Skeletal muscle tissue (tissue), 4 donors: ENCODE data around the gene MNX1. TPM values are rescaled to one million over a fixed set of nuclear protein-coding genes. Genes with fewer than 3 reads are reported as not detected.

Experiments
- H3K27ac ChIP-seq: one replicate; pipeline ENCODE4 v1.7.0; 2013; ENCODE audit warnings: mild to moderate bottlenecking, low read depth, low read length, inconsistent platforms
- H3K27me3 ChIP-seq, 3 donors: one replicate each; pipeline ENCODE4 v1.7.0; 2013; ENCODE audit warnings: low read length in 3 of 3; ENCODE audit not compliant: control insufficient read depth in 3 of 3, insufficient read depth in 3 of 3
- H3K36me3 ChIP-seq, 3 donors: one replicate each; pipeline ENCODE4 v1.7.0; 2013; ENCODE audit warnings: low read length in 3 of 3; ENCODE audit not compliant: control insufficient read depth in 3 of 3, insufficient read depth in 3 of 3
- H3K4me1 ChIP-seq, 3 donors: one replicate each; pipeline ENCODE4 v1.7.0; 2013; ENCODE audit warnings: low read length in 3 of 3, mild to moderate bottlenecking in 3 of 3; ENCODE audit not compliant: control insufficient read depth in 3 of 3, insufficient read depth in 3 of 3
- H3K4me3 ChIP-seq, 3 donors: one replicate each; pipeline ENCODE4 v1.7.0; 2013; ENCODE audit warnings: low read length in 3 of 3
- H3K9ac ChIP-seq, 3 donors: one replicate each; pipeline ENCODE4 v1.7.0; 2013; ENCODE audit warnings: low read length in 3 of 3, mild to moderate bottlenecking in 3 of 3, moderate library complexity in 2 of 3, low read depth in 1 of 3
- H3K9me3 ChIP-seq, 3 donors: one replicate each; pipeline ENCODE4 v1.7.0; 2013; ENCODE audit warnings: low read length in 3 of 3; ENCODE audit not compliant: control insufficient read depth in 3 of 3
- total RNA-seq: library from RNA; depleted of rRNA; stranded (reverse); fragments of >200 nt; gene quantifications from one replicate; pipeline ENCODE4 v1.2.3, GENCODE V29; 2014
- donor health status: Osteomylitis.

Gene MNX1
- total RNA-seq, 1 donor from 2014 or later, result not detected

DNA sequence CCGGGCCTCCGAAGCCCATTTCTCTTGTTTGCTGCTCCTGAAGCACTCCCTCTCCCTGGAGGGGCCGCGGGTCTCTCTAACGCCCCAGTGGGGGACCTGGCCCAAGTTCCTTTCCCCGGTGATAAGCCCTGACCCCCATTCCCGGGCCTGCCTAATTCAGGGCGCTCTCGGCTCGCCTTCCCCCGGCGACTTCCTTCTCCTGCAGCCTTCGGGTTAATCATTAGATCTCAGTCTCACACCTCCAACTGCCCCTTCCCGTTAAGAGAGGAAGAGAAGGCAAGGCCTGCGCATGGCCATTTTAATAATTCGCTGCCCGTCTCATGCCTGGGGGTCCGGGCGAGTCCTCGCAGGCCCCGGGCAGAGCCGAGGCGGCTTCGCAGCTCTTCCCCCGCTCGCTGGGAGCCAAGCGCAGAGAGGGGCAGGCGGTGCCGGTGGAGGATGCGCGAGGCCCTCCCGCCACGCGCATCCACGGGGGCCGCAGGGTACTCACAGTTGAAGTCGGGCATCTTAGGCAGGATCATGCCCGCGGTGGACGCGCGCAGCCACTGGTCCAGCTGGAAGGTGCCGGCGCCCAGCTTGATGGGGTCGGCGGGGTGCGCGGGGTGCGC is 1.2 kb downstream of the MNX1 start:
- Histone ChIP-seq H3K4me1 (peaks cover 8 to 21% (median 20%) of the 10 kb centered on the region in 3 donors), H3K27ac (no peak overlapping the region), H3K36me3 (no peaks in the 10 kb centered on the region), H3K9me3 (no peaks in the 10 kb centered on the region), H3K4me3 (peak overlapping the region in 1 of 3 donors; percentile 36), H3K27me3 (peaks cover 79 to 91% (median 90%) of the 10 kb centered on the region in 3 donors), H3K9ac (no peak overlapping the region)

DNA sequence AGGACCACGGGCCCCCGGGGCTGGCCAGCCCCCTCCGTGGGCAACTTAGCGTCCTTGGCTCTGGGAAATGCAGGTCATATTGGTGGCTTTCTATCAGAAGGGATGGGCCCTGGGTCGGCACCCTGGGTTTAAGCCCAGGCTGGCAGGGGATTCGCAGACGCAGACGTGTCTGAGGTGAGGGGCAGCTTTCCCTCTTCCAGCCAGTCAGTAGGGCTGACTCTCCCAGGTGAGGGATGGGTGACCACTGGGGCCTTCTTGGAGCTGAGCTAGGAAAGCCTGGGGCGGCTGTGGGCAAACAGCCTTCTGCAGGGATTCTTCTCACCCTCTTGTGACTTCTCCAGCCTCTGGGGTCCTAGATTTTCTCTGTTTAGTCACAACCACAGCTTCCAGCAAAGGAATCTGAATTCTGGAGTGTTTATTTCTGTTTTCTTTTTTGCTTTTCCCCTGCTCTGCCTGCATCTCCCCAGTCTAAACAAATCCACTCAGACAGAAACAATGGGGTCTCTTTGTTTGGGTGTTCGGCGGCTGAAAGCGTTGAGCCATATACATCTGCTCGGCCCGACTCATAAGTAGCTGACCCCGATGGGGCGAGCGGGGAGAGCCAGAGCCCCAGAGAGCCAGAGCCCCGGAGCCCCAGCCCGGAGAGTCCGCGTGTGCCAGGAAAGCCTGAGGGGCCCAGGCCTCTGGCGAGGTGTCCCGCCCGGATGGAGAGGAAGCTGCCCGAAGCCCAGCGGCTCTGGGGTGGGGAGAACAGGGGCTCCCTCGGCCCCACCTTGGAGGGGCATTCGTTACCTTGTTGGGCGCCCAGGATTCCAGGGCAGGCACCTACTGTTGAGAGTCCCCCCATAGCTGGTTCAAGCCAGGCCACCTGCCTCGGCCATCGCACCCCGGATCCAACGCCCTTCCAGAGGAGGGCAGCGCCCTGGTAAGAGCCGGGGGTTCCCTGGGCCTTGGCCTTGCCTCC is 2.0 kb downstream of the MNX1 start:
- no peak overlapping the region for H3K9ac ChIP-seq

DNA sequence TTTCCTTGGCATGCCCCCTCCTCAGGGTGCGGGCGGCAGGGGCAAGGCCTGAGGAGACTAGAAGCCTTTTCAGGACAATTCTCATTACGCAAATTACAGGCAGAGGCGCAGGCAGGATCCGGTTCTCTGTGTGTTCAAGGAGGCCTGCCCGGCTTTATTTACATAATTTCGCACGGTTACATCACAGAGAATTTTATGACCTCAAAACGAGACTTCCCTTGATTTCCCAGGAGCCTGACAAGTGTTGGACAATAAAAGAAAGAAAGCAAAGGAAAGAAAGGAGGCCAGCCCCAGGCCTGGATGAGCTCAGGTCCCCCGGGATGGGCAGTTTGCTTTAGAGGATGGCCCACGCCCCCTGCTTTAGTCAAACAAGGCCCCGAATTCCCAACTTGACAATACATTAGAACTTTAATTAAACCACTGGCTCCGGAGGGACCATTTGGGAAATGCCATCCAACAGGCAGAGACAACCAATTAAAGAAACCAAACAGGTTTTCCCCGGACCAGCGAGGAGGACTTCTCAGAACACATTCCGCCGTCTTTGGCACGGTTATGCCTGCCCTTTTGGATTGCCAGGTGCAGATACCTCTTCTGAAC is 2.9 kb downstream of the MNX1 start:
- peaks cover 79 to 92% (median 90%) of the 10 kb centered on the region in 3 donors for H3K27me3 ChIP-seq

More for the DNA sequence above, 2.0 kb downstream of the MNX1 start:
- Histone ChIP-seq H3K4me1 (peaks cover 13 to 27% (median 25%) of the 10 kb centered on the region in 3 donors), H3K36me3 (no peaks in the 10 kb centered on the region), H3K4me3 (no peak overlapping the region), H3K27me3 (peaks cover 78 to 92% (median 90%) of the 10 kb centered on the region in 3 donors), H3K9me3 (no peaks in the 10 kb centered on the region), H3K27ac (no peak overlapping the region)

DNA sequence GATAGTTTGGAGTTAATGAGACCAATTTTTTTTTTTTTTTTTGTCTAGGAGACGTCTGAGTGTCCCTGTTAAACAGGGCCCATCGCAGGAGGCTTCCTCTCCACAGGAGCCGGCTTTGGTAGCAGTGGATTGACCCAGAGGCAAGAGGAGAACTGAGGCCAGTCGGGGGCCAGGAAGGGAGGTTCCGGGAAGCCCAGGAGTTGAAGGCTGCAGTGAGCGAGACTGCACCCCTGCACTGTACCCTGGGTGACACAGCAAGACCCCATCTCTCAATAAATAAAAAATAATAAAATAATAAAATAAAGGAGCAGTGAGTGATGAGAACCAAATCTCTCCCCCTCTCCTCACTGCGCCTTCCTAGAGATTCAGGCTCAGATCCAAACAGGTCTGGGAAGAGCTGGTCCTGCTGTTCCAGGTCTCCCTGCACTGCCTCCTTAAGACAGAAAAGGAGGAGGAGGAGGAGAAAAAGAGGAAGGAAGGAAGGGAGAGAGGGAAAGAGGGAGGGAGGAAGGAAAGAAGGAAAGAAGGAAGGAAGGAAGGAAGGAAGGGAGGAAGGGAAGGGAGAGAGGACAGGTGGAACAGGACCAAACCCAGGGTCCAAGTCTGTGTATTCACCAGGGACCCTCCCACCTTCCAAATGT is 3.5 kb downstream of the MNX1 start:
- Histone ChIP-seq H3K9ac (no peak overlapping the region), H3K4me1 (peaks cover 17 to 34% (median 34%) of the 10 kb centered on the region in 3 donors), H3K4me3 (no peak overlapping the region), H3K27ac (no peak overlapping the region), H3K27me3 (peaks cover 81 to 93% (median 91%) of the 10 kb centered on the region in 3 donors), H3K9me3 (no peaks in the 10 kb centered on the region), H3K36me3 (no peaks in the 10 kb centered on the region)

More for the DNA sequence above, 2.9 kb downstream of the MNX1 start:
- Histone ChIP-seq H3K4me3 (no peak overlapping the region), H3K27ac (no peak overlapping the region), H3K36me3 (no peaks in the 10 kb centered on the region), H3K9ac (no peak overlapping the region), H3K9me3 (no peaks in the 10 kb centered on the region), H3K4me1 (peaks cover 16 to 28% (median 28%) of the 10 kb centered on the region in 3 donors)

DNA sequence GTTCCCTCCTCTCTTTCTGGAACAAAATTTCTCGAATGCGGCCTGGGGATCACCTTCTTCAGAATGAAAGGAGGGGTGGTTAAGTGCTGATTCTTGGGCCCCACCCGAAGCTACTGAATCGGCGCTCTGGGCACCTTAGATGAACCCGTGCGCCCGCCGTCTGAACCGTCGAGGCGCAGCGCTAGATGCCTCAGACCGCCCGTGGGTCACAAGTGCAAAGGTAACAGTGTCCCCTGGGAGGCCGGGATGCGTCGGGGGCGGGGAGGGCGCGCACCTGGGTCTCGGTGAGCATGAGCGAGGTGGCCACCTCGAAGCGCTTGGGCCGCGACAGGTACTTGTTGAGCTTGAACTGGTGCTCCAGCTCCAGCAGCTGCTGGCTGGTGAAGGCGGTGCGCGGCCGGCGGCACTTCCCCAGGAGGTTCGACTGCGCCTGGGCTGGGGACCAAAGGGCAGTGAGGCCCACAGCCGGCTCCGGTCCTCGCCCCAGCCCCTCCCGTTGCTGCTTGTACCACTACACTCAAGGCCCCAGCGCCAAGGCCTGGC is 4.2 kb downstream of the MNX1 start:
- H3K27me3 ChIP-seq, result peaks cover 81 to 93% (median 91%) of the 10 kb centered on the region in 3 donors

DNA sequence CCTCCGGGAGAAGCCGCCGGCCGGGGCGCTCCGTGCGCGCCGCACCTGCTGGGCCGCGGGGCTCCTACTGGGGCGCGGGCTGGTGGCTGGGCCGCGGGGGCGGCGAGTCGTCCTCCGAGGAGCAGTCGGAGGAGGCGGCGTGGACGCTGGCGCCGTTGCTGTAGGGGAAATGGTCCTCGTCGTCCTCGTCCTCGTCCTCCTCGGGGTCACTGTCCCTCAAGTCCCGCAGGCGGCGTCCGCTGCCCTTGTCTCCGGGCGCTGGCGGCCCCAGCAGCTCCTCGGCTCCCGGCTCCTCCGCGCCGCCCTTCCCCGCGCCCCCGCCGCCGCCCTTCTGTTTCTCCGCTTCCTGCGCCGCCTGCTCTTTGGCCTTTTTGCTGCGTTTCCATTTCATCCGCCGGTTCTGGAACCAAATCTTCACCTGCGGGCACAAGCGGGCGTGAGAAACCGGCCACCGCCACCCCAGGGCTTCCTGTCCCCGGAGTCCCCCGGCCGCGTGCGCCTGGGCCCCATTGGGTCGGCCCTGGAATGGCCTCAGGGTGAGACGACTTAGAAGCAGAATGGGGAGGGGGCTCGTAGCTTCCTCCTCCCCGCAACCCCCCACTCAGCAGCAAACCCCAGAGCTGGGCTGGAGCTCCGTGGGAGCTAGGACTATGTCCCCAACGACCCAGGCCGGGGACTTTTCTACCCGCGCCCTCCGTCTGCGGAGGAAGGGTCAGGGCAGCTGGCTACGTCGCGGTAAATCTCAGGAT is 4.8 kb downstream of the MNX1 start:
- peaks cover 18 to 31% (median 28%) of the 10 kb centered on the region in 3 donors for H3K4me1 ChIP-seq
- H3K36me3 ChIP-seq, result no peaks in the 10 kb centered on the region
- H3K9ac ChIP-seq, result no peak overlapping the region
- no peaks in the 10 kb centered on the region for H3K9me3 ChIP-seq
- H3K27ac ChIP-seq, result no peak overlapping the region
- H3K27me3 ChIP-seq, result peaks cover 83 to 94% (median 93%) of the 10 kb centered on the region in 3 donors
- H3K4me3 ChIP-seq, result peak overlapping the region in 1 of 3 donors; percentile 29

More for the DNA sequence above, 4.2 kb downstream of the MNX1 start:
- Histone ChIP-seq H3K27ac (no peak overlapping the region), H3K4me3 (no peak overlapping the region), H3K9me3 (no peaks in the 10 kb centered on the region), H3K9ac (no peak overlapping the region), H3K36me3 (no peaks in the 10 kb centered on the region), H3K4me1 (peaks cover 17 to 33% (median 32%) of the 10 kb centered on the region in 3 donors)

DNA sequence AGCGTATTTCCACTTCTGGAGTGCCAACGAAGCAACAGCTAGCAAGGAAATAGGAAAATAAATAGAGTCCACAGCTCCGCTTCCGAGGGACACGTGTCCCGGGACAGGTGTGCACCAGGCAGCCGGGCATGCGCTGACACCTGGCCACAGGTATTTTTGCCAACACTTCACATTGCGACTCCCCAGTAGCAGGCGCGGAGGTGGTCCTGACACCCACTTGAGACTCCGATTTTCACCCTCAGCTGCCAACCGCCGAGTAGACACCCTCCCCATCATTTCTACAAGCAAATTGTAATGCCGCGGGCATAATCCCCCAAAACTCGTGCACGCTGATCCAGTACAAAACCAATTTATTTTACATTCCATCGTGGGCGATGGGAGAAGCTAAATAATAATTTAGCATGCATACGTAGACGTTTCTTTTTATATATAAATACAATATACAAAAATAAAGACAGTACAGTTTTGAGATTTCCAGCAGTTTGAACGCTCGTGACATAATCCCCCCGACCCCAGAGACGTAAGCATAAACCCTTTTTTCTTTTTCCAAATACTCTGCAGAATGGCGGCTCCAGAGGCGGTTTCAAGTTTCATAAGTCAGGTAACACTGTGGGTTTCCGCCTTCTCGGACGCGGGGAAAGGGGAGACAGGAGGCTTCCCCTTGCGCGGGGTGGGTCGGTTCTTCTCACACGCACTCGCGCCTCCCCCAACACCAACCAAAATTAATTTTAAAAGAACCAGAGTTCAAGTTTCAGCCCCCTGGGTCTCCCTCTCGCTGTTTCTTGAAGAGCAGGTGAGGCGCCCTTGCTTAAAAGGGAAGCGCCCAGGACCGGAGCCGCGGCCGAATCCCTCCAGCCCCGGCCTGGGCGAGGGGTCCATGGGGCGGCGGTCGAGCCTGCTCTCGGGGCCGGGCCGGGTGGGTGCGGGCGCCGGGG is 5.7 kb downstream of the MNX1 start:
- no peaks in the 10 kb centered on the region for H3K9me3 ChIP-seq
- H3K36me3 ChIP-seq, result no peaks in the 10 kb centered on the region
- H3K4me1 ChIP-seq, result peaks cover 19 to 33% (median 28%) of the 10 kb centered on the region in 3 donors
- H3K9ac ChIP-seq, result no peak overlapping the region
- H3K27me3 ChIP-seq, result peaks cover 87 to 96% (median 95%) of the 10 kb centered on the region in 3 donors
- no peak overlapping the region for H3K27ac ChIP-seq
- peak overlapping the region in 1 of 3 donors; percentile 27 for H3K4me3 ChIP-seq

DNA sequence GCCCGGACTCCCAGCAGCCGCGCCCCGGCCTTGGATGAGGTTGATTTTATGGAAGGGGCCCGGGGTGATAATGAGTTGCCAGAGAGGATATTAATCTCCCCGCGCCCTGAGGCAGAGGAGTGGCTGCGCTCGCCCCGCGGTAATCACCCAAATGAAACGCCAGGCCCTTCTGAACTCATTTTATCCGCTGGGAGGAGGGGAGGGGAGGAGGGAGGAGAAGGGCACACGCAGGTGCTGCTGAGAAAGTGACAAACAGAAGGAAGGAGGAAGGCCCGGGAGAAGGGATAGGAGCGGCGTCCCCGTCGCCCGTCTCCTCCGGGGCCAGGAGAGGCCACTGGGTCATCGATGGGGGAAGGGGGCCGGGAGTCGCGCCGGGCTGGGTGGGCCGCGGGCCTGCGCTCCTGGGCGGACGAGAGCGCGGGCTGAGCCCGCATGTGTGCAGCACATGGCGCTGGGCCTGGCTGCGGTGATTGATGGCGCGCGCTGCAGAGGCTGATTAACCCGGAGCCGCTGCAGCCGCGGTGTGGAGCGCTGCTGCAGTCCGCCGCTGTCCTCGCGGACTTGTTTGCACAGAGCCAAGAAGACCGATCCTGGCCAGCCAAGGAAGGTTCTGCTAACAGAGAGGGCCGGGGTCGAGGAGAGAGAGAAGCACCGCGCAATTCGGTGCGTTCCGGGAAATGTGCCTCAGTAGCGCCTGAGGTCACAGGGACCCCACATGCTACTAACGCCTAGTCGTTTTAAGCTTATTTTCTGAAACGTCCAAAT is 6.5 kb downstream of the MNX1 start:
- Histone ChIP-seq H3K9ac (no peak overlapping the region), H3K27me3 (peaks cover 87 to 97% (median 95%) of the 10 kb centered on the region in 3 donors), H3K27ac (no peak overlapping the region), H3K36me3 (no peaks in the 10 kb centered on the region), H3K4me1 (peaks cover 19 to 27% (median 24%) of the 10 kb centered on the region in 3 donors), H3K4me3 (peak overlapping the region in 2 of 3 donors; percentile 27 to 41), H3K9me3 (no peaks in the 10 kb centered on the region)
